NCI-H446 treated with DMSO at 0.1 percent for 48 hours (cell line): Measurements from ENCODE around the gene WWC2.
"Not testable (repeated sequence)": the region's sequence is repeated elsewhere in the genome, so short reads cannot be mapped to it uniquely, and the experiment has no call there.

Experiments
- DNase-seq: peaks from one replicate; lab custom pipeline; 2025; lab: John Stamatoyannopoulos, UW

Gene WWC2

DNA sequence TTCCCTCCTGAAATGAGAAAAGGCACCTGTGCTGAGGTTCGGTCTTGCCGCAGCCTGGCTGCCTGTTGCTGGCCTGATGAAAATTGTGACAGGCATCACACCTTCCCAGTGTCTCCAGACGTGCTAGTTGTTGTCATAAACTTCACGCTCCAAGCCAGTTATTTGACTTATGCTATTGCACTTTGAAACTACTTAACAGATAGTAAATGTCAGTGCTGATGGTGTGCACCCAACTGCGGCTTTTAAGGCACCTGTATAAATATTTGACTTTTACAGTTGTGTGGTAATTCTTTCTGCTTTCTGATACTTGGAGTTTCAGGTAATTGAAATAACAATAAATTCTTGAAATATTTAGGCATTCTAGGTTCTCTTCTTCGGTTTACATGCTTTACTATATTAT lies 1.8 kb downstream of the WWC2 start:
- no peak for DNase-seq

GRCh38 chr4:183101956-183102480 lies 3.0 kb downstream of the WWC2 start:
- DNase-seq: no peak

- no peak for DNase-seq
Observed at GRCh38 chr4:183105092-183105491, 6.0 kb downstream of the WWC2 start.

- no peak for DNase-seq
Observed at GRCh38 chr4:183106839-183107238, 7.8 kb downstream of the WWC2 start.

GRCh38 chr4:183107891-183108459 lies 8.9 kb downstream of the WWC2 start:
- no peak for DNase-seq

DNA sequence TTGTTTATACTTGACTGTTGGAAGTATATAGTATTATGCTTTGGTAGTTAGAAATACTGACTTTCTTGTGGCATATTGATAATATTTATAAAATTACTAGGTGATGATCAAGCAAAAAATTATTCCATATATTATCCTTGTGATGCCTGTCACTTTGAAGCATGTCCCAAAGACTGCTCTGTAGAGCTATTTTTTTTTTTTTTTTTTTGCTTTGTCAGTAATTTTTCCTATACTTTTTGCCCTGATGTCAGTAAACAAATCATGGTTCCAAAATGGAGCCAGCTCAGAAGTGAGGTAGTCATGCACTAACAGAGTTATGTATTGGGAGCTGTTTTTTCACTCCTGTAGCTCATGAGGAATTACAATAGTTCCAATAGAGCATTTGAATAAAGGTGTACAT lies 11.2 kb downstream of the WWC2 start:
- DNase-seq: no peak

DNA sequence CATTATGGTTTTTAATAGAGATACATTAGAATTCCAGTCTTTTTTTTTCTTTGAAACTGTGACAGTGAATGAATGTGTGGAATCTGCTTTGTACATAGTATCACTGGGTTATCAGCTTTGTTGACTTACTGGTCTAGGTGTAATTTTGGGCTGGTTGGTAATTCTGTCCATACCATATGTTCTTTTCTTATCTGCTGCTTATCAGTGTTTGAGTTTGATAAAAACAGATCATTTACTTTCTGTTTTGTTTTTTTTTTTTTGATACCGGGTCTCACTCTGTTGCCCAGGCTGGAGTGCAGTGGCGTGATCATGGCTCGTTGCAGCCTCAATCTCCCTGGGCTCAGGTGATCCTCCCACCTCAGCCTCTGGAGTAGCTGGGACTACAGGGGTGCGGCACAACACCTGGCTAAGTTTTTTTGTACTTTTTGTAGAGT lies 12.4 kb downstream of the WWC2 start:
- DNase-seq: no peak

DNA sequence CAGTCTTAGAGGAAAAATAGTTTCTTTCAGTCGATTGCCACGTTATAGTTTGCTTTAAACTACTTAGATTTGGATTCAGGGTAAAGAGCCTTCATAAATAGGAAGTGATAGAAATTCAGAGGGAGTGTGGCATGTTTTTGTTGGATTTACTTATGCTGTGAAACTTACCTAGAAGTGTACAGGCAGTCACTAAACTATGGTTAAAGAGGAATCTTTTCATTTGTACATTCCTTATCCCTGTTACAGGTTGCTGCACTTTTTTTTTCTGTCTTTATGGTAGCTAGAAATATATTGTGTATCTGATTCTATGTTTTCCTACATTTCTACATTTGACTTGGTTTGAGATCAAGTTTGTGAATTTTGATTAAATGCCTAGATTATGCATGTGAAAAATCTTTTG lies 19.1 kb downstream of the WWC2 start:
- DNase-seq: no peak

- no peak for DNase-seq
Observed at GRCh38 chr4:183118585-183118984, 19.5 kb downstream of the WWC2 start.

GRCh38 chr4:183121660-183122059 lies 22.6 kb downstream of the WWC2 start:
- DNase-seq: not testable (repeated sequence)

- DNase-seq: no peak
Observed at GRCh38 chr4:183124228-183124627, 25.2 kb downstream of the WWC2 start.

GRCh38 chr4:183124865-183125264 lies 25.8 kb downstream of the WWC2 start:
- no peak for DNase-seq

GRCh38 chr4:183129125-183129524 lies 30.1 kb downstream of the WWC2 start:
- DNase-seq: no peak

- DNase-seq: no peak
Observed at GRCh38 chr4:183129675-183130074, 30.6 kb downstream of the WWC2 start.

DNA sequence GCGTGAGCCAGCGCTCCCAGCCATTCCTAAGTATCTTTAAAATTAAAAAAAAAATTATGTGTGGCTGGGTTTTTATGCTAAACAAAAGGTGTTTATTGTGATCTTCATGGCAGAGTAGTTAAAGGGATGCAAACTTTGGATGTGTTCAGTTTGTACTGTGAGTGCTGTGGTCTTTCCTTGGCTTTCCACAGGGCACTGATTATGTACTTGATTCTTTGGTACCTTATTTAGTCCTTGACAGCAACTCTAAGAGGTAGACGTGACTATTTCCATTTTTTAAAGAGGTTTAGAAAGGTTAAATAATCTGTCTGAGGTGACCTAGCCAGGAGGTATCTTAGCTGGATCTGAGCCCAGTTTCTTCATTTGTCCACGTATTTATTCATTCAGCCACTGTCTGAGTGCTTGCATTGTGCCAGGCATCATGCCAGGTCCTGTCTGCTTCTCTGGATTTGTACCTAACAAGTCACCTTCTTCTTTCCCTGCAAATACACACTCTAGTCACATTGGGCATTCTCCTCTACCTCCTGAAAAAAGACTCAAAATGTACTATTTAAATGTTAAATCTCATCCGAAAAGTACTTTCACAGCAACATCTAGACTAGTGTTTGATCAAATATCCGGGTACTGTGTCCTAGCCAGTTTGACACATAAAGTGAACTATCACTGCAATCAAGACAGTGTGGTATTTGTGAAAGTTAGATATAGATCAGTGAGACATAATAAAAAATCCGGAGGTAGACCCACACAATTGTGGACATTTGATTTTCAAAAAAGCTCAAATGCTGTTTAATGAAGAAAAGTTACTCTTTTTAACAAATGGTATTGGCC lies 31.5 kb downstream of the WWC2 start:
- no peak for DNase-seq

DNA sequence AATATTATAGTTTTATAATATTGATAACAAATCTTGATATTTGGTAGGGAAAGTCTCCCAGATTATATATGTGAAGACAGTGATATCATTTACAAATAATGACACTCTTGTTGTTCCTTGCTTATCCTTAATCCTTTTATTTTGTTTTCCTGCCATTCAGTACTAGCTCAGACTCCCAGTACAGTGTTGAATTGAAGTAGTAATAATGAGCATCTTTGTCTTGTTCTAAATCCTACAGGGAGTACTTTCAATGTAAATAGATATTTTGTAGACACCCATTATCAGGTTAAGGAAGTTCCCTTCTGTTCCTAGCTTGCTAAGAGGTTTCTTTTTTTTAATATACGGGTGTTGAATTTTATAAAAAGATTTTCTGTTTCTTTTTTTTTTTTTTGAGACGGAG lies 33.0 kb downstream of the WWC2 start:
- no peak for DNase-seq

- no peak for DNase-seq
Observed at GRCh38 chr4:183132865-183133264, 33.8 kb downstream of the WWC2 start.

- no peak for DNase-seq
Observed at GRCh38 chr4:183136855-183137254, 37.8 kb downstream of the WWC2 start.

DNA sequence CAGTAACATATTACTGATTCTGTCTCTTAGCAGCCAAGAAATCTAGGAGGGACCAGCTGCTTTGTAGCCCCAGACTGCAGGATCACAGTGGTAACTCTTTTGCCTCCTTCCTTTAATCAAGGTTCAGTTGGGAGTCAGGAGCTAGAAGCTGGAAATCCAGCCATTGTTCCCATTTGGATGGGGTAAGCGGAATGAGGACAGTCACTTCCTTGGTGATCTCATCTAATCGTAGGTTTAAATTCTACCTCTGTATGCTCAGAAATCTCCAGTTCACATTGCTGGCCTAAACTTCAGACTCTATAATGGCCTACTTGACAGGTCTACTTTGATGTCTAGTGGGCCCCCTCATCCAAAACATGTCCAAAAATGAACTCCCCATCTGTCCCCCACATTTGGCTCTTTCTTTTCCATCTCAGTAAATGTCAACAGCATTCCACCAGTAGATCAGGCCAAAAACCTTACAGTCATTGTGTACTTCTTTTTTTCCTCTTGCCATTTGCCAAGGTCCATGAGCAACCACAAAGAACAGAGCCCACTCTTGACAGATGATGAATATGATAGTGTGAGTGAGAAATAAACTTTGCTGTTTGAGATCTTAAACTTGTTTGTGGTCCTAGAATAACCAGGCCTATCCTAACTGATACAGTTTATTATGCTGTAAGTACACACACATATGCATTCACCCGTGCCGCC lies 40.1 kb downstream of the WWC2 start:
- DNase-seq: no peak

- DNase-seq: no peak
Observed at GRCh38 chr4:183139972-183140570, 41.0 kb downstream of the WWC2 start.

- DNase-seq: no peak
Observed at GRCh38 chr4:183140911-183141320, 41.9 kb downstream of the WWC2 start.

DNA sequence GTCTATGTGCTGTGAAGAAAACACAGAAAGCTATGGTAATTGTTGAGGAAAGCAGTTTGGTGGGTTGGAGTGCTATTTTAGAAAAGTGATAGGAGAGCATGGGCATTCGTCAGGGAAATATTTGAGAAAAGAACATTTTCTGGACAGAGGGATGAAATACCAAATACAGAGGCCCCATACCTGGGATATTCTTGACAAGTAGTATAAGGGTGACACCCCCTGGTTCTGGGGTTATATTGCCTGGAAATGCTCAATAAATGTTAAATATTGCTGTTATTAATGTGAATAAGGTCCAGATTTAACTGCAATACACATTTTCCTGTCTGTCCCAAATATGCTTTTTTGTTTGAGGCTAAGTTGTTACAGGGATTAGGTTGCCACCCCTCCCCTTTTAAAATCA lies 42.9 kb downstream of the WWC2 start:
- DNase-seq: no peak
